ENCODE data around the gene CRLF1. TPM values are rescaled to one million over a fixed set of nuclear protein-coding genes. Genes with fewer than 3 reads are reported as not detected.
A peak's percentile ranks its signal among the peaks of the same experiment; 100 is the strongest.

Gene CRLF1
- total RNA-seq, 1 donor from 2014 or later = not detected

DNA sequence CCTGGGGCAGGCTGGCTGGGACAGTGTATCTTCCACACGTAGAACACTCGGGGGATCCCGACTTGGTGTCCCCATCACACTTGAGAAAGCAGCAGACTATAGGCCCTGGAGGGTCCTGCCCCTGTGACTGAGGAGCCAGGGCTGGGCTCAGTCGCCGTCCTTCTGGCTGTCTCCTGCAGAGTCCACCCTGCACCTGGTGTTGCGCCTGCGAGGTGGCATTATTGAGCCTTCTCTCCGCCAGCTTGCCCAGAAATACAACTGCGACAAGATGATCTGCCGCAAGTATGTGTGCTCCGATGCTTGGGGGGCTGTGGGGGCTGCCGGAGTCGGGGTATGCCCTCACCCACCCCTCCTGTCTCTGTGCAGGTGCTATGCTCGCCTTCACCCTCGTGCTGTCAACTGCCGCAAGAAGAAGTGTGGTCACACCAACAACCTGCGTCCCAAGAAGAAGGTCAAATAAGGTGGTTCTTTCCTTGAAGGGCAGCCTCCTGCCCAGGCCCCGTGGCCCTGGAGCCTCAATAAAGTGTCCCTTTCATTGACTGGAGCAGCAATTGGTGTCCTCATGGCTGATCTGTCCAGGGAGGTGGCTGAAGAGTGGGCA is 31.8 kb downstream of the CRLF1 start:
- Mint-ChIP-seq H3K27ac (no peak overlapping the region), H3K4me1 (peaks cover 36% of the 10 kb centered on the region), H3K4me3 (no peak overlapping the region), H3K9me3 (no peaks in the 10 kb centered on the region), H3K27me3 (no peaks in the 10 kb centered on the region), H3K36me3 (ENCODE audit: low read depth) (peaks cover 68% of the 10 kb centered on the region)
- DNase-seq = no peak
- intact Hi-C loops (cut with micrococcal nuclease) = no loop called here
- no peak for ATAC-seq (ENCODE audit: low read depth)
- ChIA-PET POLR2A (interaction anchor here (0.6 kb wide), 1 partner anchor 18 kb away, joined by 5 read pairs; no protein-coding TSS in a partner anchor), CTCF (no interaction called here)
- TF ChIP-seq, protein P1, sequence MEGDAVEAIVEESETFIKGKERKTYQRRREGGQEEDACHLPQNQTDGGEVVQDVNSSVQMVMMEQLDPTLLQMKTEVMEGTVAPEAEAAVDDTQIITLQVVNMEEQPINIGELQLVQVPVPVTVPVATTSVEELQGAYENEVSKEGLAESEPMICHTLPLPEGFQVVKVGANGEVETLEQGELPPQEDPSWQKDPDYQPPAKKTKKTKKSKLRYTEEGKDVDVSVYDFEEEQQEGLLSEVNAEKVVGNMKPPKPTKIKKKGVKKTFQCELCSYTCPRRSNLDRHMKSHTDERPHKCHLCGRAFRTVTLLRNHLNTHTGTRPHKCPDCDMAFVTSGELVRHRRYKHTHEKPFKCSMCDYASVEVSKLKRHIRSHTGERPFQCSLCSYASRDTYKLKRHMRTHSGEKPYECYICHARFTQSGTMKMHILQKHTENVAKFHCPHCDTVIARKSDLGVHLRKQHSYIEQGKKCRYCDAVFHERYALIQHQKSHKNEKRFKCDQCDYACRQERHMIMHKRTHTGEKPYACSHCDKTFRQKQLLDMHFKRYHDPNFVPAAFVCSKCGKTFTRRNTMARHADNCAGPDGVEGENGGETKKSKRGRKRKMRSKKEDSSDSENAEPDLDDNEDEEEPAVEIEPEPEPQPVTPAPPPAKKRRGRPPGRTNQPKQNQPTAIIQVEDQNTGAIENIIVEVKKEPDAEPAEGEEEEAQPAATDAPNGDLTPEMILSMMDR (IDR thresholded peaks at IDR 0.05) = no peak

DNA sequence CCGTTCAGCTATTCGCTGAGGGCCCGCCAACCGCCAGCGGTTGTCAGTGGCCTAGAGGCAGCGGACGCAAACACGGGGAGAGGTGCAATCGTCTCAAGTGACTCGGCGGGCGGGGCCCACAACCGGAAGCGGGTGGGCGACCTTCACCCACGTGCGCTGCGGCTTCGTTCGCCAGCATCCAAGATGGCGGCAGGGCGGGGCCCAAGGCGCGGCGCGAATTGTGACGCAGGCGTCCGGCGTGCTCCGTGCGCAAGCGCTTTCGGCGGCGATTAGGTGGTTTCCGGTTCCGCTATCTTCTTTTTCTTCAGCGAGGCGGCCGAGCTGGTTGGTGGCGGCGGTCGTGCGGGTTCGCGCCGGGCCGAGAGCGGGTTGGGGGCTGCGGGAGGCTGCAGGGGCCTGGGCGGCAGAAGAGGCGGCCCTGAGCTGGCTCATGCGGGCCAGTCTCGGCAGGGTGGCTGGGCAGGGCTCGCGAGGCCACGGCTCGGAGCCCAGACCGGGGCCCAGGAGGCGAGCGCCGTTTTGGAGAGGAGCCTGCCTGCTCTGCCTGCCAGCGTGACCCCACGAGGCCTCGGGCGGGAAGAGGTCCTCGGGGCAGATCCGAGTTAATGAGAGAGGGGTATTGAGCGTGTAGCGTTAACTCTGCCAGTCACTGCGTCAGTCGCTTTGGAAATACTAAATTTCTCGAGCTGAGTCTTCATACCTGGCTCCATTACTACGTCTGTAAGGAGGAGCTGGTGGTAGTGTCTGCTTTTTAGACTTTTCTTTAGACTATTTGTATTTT is 34.8 kb downstream of the CRLF1 start, which contains the start of gene UBA52:
TSS of gene UBA52 (plus strand) at position 294 of the 781 bp plus-strand sequence. CDS start 1,444 bp downstream, outside the sequence.
- intact Hi-C loops (cut with micrococcal nuclease) = loop anchor here (1.0 kb wide), 6 partner anchors 14 to 348 kb away; partner anchors contain the start of genes COPE, DDX49, ELL and FKBP8
- H3K4me1 Mint-ChIP-seq = peaks cover 30% of the 10 kb centered on the region
- DNase-seq = peak; percentile 100
- H3K9me3 Mint-ChIP-seq = no peaks in the 10 kb centered on the region
- peak within 1 kb of the TSS; percentile 93 for H3K27ac Mint-ChIP-seq
- TF ChIP-seq, protein P1 (IDR thresholded peaks at IDR 0.05) = no peak
- CTCF ChIA-PET = interaction anchor here (1.0 to 2.4 kb wide), 9 partner anchors 14 to 275 kb away, joined by 3 to 17 read pairs (median 4); partner anchors contain the start of genes ELL, KXD1 and REX1BD
- H3K36me3 Mint-ChIP-seq (ENCODE audit: low read depth) = peaks cover 77% of the 10 kb centered on the region
- POLR2A ChIA-PET = interaction anchor here (0.5 to 4.4 kb wide), 23 partner anchors 8 to 620 kb away, joined by 3 to 88 read pairs (median 6); partner anchors contain the start of genes COPE, DDX49, ELL and KXD1
- H3K27me3 Mint-ChIP-seq = no peaks in the 10 kb centered on the region
- peak within 1 kb of the TSS; percentile 94 for H3K4me3 Mint-ChIP-seq
- ATAC-seq (ENCODE audit: low read depth) = peak; percentile 93

DNA sequence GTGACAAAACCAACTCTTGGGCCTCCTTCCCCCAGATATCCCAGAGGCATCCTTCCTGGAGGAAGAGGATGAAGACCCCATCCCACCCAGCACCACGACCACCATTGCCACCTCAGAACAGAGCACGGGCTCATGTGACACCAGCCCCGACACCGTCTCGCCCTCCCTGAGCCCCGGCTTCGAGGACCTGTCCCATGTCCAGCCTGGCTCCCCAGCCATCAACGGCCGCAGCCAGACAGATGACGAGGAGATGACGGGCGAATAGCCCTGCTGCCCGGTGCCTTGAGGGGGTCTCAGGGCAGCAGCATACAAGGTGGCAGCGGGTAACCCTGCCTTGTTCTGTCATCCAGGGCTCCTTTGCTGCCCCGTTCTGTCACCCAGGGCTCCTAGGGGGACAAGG is 38.2 kb downstream of the CRLF1 start:
- H3K36me3 Mint-ChIP-seq (ENCODE audit: low read depth) = peaks cover 72% of the 10 kb centered on the region
- no peaks in the 10 kb centered on the region for H3K9me3 Mint-ChIP-seq
- DNase-seq (no peak), ATAC-seq (ENCODE audit: low read depth) (no peak)
- no peak overlapping the region for H3K4me3 Mint-ChIP-seq
- H3K4me1 Mint-ChIP-seq = peaks cover 20% of the 10 kb centered on the region
- no peaks in the 10 kb centered on the region for H3K27me3 Mint-ChIP-seq
- POLR2A ChIA-PET = no interaction called here
- intact Hi-C loops (cut with micrococcal nuclease) = no loop called here
- TF ChIP-seq, protein P1 (IDR thresholded peaks at IDR 0.05) = no peak
- CTCF ChIA-PET = no interaction called here
- H3K27ac Mint-ChIP-seq = no peak overlapping the region

DNA sequence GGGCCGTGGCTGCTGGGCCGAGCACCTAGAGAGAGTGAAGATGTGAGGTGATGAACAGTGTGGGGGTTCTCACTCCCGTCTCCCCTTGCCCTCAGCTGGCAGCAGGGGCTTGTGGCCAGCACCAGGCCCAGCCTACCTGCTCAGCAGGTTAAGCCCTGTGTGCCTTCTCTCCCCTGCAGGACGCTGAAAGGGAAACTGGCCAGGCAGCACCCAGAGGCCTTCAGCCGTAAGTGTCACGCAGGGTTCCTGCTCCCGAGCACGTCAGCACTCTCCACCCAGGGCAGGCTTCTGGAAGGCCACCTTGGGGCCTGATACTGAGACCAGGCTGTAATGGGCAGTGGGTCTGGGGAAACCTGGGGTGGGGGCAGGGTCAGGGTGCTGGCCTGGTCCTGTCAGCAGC is 39.6 kb downstream of the CRLF1 start:
- no peaks in the 10 kb centered on the region for H3K9me3 Mint-ChIP-seq

More for the DNA sequence above, 39.6 kb downstream of the CRLF1 start:
- intact Hi-C loops (cut with micrococcal nuclease) = no loop called here
- TF ChIP-seq, protein P1 (IDR thresholded peaks at IDR 0.05) = no peak
- no peak for DNase-seq
- peaks cover 7% of the 10 kb centered on the region for H3K4me1 Mint-ChIP-seq
- no peak overlapping the region for H3K27ac Mint-ChIP-seq
- ChIA-PET POLR2A (interaction anchor here (0.7 to 1.3 kb wide), 2 partner anchors 9 to 21 kb away, joined by 3 to 6 read pairs; no protein-coding TSS in a partner anchor), CTCF (no interaction called here)
- no peaks in the 10 kb centered on the region for H3K27me3 Mint-ChIP-seq
- H3K36me3 Mint-ChIP-seq (ENCODE audit: low read depth) = peaks cover 71% of the 10 kb centered on the region
- ATAC-seq (ENCODE audit: low read depth) = no peak
- H3K4me3 Mint-ChIP-seq = no peak overlapping the region
